HEK293T (cell line): Measurements from ENCODE around the gene STEAP1.

ENCODE experiments used
- FOXM1 ChIP-seq: fragments of 450-650 bp; IDR thresholded peaks from 2 replicates; pipeline ENCODE4 v1.6.1; 2017; ENCODE audit warnings: mild to moderate bottlenecking, borderline replicate concordance
- L3MBTL2 ChIP-seq: fragments of 450-650 bp; conservative IDR thresholded peaks from 2 replicates; pipeline ENCODE4 v1.6.1; 2016; ENCODE audit warnings: mild to moderate bottlenecking
- NFRKB ChIP-seq: fragments of 450-650 bp; IDR thresholded peaks from 2 replicates; pipeline ENCODE4 v1.6.1; 2016; ENCODE audit warnings: mild to moderate bottlenecking, moderate library complexity
- SUZ12 ChIP-seq: fragments of 450-650 bp; IDR thresholded peaks from 2 replicates; pipeline ENCODE4 v1.6.1; 2016; ENCODE audit warnings: mild to moderate bottlenecking
- TARDBP ChIP-seq: fragments of 450-650 bp; IDR thresholded peaks from 2 replicates; pipeline ENCODE4 v1.6.1; 2016
- ZNF384 ChIP-seq: fragments of 450-650 bp; IDR thresholded peaks from 2 replicates; pipeline ENCODE4 v1.6.1; 2016

GRCh38 chr7:90201500-90202195 is 47.4 kb downstream of the STEAP1 start:
- TF ChIP-seq ZNF384 (no peak), L3MBTL2 (no peak), FOXM1 (no peak), TARDBP (no peak), SUZ12 (no peak), NFRKB (no peak)
